NCI-H128 (cell line): ENCODE data around the gene TGFBR3.

Experiments
- DNase-seq: peaks from one replicate; lab custom pipeline; 2025; ENCODE audit not compliant: unreplicated experiment; lab: John Stamatoyannopoulos, UW

The TGFBR3 gene

GRCh38 chr1:91885716-91886506, at the start of gene TGFBR3:
TSS of gene TGFBR3 (minus strand) at chr1:91886151. CDS start at chr1:91861531, 24,620 bp downstream.
- peak; percentile 76 for DNase-seq

- no peak for DNase-seq
These were observed 43.3 kb upstream of the TGFBR3 start for GRCh38 chr1:91929250-91929649.

- DNase-seq, result no peak
These were observed 42.1 kb upstream of the TGFBR3 start for GRCh38 chr1:91928026-91928425.

GRCh38 chr1:91925644-91926435, 39.9 kb upstream of the TGFBR3 start:
- no peak for DNase-seq

- DNase-seq, result no peak
These were observed 38.2 kb upstream of the TGFBR3 start for GRCh38 chr1:91924146-91924545.

GRCh38 chr1:91919962-91920361, 34.0 kb upstream of the TGFBR3 start:
- DNase-seq, result no peak

GRCh38 chr1:91916811-91917460, 31.0 kb upstream of the TGFBR3 start:
- DNase-seq, result no peak

GRCh38 chr1:91916046-91916445, 30.1 kb upstream of the TGFBR3 start:
- no peak for DNase-seq

- no peak for DNase-seq
These were observed 27.1 kb upstream of the TGFBR3 start for GRCh38 chr1:91913018-91913417.

GRCh38 chr1:91912266-91912665, 26.3 kb upstream of the TGFBR3 start:
- no peak for DNase-seq

- DNase-seq, result no peak
These were observed 15.3 kb upstream of the TGFBR3 start for GRCh38 chr1:91901231-91901630.

- DNase-seq, result no peak
These were observed 14.6 kb upstream of the TGFBR3 start for GRCh38 chr1:91900562-91900961.

GRCh38 chr1:91897016-91897415, 11.1 kb upstream of the TGFBR3 start:
- DNase-seq, result no peak

- no peak for DNase-seq
These were observed 10.0 kb upstream of the TGFBR3 start for GRCh38 chr1:91895832-91896556.

GRCh38 chr1:91894036-91894761, 8.2 kb upstream of the TGFBR3 start:
- no peak for DNase-seq

GRCh38 chr1:91891969-91892368, 6.0 kb upstream of the TGFBR3 start:
- DNase-seq, result no peak

GRCh38 chr1:91891454-91891853, 5.5 kb upstream of the TGFBR3 start:
- DNase-seq, result no peak

- DNase-seq, result no peak
These were observed 3.9 kb upstream of the TGFBR3 start for GRCh38 chr1:91889717-91890459.

- DNase-seq, result no peak
These were observed 687 bp downstream of the TGFBR3 start for GRCh38 chr1:91885213-91885715.
